Activated T-helper 1 cell treated with anti-CD3 and anti-CD28 coated beads, Interleukin-2, amount 50 U/mL, for 16 hours (primary cell): Measurements from ENCODE around the gene ADAM10.
"Not testable (repeated sequence)": the region's sequence is repeated elsewhere in the genome, so short reads cannot be mapped to it uniquely, and the experiment has no call there.

Experiments
- DNase-seq, 2 donors: peaks; one replicate each; pipeline ENCODE4 v3.0.0-alpha.2; 2020; ENCODE audit warnings: low read depth in 1 of 2, low spot score in 1 of 2

The ADAM10 gene

GRCh38 chr15:58611731-58612676, 137.5 kb downstream of the ADAM10 start:
- DNase-seq: no peak

GRCh38 chr15:58608711-58609110, 140.8 kb downstream of the ADAM10 start:
- DNase-seq: no peak

DNA sequence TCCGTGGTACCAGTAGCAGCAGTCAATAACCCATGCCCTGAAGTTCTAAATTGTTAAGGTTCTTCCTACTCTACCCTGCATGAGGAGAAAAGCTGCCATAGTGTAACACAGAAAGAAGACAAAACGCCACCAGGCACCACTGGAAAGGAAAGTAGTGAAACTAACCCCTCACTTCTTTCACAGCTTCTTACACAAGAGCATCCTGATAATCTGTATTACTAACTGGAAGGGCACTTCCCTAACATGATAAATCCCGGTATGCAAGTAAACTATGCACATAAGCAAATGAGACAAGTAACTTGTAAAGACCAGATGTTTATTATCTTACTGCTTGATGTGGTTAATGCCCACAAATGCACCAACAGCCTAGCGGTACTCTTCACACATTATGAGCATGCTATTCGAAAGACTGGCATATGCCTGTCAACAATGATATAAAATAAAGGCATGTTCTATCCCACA, 141.3 kb downstream of the ADAM10 start:
- DNase-seq: no peak

DNA sequence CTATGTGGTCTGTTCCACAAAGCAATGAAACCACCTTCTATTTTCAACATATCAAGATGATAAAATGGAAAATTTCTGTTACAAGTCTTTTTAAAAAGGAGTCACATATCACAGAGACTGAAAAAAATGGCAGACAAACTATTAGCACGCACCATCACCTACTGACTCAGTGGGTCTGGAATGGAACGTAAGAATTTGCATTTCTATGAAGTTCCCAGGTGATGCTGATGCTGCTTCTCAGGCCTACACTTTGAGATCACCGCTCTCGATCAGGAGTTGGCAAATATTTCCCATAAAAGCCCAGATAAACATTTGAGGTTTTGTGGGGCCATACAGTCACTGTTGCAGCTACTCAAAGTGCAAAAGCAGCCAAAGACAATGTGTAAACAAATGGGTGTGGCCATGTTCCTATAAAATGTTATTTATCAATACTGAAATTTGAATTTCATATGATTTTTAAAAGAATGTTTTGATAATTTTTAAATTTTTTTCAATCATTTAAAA, 142.9 kb downstream of the ADAM10 start:
- DNase-seq: no peak

- no peak for DNase-seq
Measured at GRCh38 chr15:58605931-58606530, 143.5 kb downstream of the ADAM10 start.

GRCh38 chr15:58604455-58604923, 145.0 kb downstream of the ADAM10 start:
- no peak for DNase-seq

GRCh38 chr15:58603927-58604326, 145.6 kb downstream of the ADAM10 start:
- not testable (repeated sequence) for DNase-seq

GRCh38 chr15:58602823-58603222, 146.7 kb downstream of the ADAM10 start:
- DNase-seq: no peak

DNA sequence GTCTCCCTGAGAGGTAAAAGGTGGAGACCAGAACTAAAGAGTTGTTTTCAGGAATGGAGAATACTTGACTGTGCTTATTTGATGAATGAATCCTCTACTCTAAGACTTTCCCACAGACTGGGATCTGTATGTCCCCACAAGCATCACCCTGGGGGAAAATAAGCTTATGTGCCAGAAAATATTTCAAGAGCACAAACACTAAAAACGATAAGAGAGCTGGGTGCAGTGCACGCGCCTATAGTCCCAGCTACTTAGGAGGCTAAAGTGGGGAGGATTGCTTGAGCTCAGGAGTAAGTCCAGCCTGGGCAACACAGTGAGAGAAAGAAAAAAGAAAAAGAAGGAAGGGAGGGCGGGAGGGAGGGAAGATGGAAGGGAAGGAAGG, 150.7 kb downstream of the ADAM10 start:
- no peak for DNase-seq

GRCh38 chr15:58597943-58598828, 151.3 kb downstream of the ADAM10 start:
- no peak for DNase-seq

DNA sequence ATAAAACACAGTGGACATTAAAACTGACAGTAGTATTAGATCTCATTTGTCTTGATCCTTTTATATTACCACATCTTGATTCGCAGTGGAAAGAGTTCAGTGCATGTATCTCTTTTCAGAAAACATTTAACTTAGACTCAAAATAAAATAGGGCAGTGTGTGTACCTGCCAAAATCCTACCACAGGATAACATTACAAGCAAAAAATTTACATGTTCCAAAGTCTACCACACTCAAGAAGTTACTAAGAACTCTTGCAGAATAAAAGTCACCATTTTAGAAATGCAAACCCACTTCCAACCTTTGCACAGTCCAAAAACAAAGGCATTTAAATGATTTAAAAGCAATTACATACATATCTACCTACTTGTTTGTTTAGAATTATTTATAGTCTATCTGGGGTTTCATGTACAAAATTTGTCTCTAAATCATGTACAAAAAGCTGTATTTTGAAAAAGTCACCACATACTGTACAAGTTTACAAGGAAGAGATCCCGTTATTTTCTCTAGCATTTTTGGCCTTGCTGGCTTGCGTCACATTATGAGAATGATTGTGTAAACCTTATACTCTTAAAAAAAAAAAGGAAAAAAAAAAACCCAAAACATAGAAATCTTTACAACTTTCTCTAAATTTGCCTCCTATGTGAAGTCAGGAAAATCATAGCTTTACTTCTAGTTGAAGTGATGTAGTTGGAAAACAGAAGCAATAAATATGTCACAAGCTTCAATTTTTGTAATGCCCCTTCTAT, 153.8 kb downstream of the ADAM10 start:
- DNase-seq: no peak

DNA sequence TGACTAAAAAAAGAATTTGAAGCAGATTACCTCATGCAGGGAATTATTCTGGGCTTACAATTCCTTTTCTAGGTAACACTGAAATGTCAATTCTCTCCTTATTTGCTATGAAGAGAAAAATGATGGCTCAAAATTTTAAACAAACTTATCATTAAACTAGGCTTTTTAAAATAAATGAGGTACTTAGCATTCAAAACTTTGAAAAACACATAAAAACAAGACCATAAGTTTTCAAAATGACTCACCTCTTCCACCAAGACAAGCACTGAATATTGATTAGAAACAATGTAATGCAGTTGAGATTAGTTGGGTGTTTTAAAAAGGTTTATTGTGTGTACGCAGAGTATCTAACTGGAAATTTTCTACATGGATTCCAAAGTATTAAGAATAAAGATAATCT, 154.6 kb downstream of the ADAM10 start:
- DNase-seq: no peak

- DNase-seq: no peak
Measured at GRCh38 chr15:58593870-58594269, 155.6 kb downstream of the ADAM10 start.

GRCh38 chr15:58590926-58591325, 158.6 kb downstream of the ADAM10 start:
- no peak for DNase-seq

- DNase-seq: no peak
Measured at GRCh38 chr15:58590236-58590635, 159.3 kb downstream of the ADAM10 start.

DNA sequence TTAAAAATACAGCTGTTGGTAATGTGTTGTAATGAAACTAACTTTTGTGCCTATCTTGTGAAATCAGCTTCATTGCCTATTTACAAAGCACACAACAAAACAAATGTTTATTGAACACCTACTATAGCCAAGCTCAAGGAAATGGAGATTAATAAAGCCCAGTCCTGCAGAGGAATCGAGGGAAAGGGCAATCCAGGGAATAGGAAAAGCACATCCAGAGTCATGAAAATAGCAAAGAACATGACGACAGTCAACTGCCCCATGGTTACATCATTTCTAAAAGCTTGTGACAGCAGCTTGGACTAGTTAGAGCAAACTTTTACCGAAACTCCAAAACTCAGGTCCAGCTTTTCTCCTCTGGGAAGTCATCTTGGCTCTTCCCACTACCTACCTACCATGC, 160.5 kb downstream of the ADAM10 start:
- no peak for DNase-seq

- no peak for DNase-seq
Measured at GRCh38 chr15:58588096-58588495, 161.4 kb downstream of the ADAM10 start.

DNA sequence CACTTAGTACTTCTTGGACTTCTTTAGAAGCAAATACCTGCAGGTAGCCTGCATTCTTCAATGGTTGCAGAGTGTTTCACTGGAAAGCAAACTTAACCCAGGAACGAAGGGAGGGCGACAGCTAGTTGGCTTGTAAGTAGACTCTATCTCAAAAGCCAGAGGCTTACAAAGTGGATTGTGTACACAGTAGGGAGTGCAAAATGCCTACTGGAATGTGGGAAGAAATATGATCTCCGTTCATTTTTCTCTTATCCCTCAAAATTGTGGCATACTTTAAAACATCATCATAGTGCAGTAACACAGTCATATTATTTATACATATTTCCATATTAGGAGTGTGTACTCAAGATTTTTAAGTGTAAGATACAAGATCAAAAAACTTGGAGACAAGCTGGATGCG, 162.0 kb downstream of the ADAM10 start:
- no peak for DNase-seq

GRCh38 chr15:58585693-58586443, 163.6 kb downstream of the ADAM10 start:
- no peak for DNase-seq
